Stimulated activated CD4-positive, alpha-beta T cell treated with anti-CD3 and anti-CD28 coated beads, TNF-alpha, amount 100 ng/mL, for 24 hours (primary cell): Measurements from ENCODE around the gene FLVCR2.
A peak's percentile ranks its signal among the peaks of the same experiment; 100 is the strongest.
"Not testable (repeated sequence)": the region's sequence is repeated elsewhere in the genome, so short reads cannot be mapped to it uniquely, and the experiment has no call there.

Experiments used
- DNase-seq, 3 experiments: peaks; one replicate each; pipeline ENCODE4 v3.0.0-alpha.2; 2020; ENCODE audit warnings: low read depth in 3 of 3

FLVCR2 gene

GRCh38 chr14:75662966-75663365 is 84.5 kb downstream of the FLVCR2 start:
- no peak for DNase-seq

- DNase-seq: no peak
Observed at GRCh38 chr14:75667099-75667765, 88.8 kb downstream of the FLVCR2 start.

DNA sequence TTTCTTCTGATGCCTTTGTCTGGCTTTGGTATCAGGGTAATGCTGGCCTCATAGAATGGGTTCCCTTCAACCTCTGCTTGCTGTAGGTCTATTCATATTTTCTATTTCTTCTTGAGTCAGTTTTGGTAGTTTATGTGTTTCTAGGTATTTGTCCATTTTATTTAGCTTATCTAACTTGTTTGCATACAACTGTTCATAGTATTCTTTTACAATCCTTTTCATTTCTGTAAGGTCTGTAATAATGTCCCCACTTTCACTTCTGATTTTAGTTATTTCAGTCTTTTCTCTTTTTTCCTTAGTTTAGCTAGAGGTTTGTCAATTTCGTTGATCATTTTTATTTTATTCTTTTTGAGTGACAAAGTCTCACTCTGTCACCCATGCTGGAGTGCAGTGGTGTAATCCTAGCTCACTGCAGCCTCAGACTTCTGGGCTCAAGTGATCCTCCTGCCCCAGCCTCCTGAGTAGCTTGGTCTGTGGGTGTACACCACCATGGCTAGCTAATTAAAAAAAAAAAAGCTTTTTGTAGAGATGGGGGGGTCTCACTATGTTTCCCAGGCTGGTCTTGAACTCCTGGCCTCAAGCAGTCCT is 94.3 kb downstream of the FLVCR2 start:
- DNase-seq: no peak

DNA sequence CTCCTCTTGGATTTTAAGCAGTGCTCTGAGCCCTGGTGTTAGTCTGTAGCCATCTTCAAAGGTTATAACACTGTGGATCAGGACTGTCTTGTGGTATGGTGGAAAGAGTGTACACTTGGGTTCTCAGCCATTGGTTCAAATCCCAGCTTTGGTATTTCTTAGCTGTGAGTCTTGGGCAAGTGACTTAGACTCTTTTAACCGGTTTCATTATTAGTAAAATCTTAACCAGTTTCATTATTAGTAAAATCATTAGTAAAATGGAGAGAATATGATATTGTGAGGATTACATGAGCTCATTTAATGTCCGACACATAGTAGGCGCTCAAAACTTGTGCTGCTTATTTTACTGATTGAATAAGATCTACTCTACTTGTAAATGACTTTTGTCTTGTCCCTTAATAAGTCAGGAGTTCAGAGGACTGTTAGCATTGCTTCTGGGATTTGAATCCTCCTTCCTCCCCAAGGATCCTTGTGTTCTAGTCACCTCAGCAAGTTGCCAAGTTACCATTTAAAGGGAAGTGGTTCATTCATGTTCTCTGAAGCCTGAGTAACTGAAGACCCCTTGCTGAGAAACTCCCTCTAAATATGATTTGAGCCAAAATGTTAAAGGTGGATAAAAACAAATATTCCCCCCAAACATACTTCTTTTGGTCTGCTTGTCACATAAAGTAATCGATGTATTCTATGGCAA is 95.1 kb downstream of the FLVCR2 start:
- DNase-seq: no peak

GRCh38 chr14:75675265-75675960 is 97.0 kb downstream of the FLVCR2 start:
- no peak for DNase-seq

GRCh38 chr14:75685910-75686309 is 107.5 kb downstream of the FLVCR2 start:
- DNase-seq: no peak

DNA sequence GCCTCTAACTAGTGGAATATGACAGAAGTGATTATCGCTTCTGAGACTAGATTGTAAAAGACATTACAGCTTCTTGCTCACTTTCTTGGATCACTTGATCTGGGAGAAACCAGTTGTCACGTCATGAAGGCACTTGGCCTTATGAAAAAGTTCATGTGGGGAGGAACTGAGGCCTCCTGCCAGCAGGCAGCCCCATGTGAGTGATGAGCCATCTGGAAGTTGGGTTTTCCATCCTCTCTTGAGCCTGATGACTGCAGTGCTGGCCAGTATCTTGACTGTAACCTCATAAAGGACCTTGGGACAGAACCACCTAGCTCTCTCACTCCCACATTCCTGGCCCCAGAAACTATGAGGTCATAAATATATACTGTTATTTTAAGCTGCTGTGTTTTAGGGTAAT is 110.6 kb downstream of the FLVCR2 start:
- no peak for DNase-seq

GRCh38 chr14:75690010-75690409 is 111.6 kb downstream of the FLVCR2 start:
- peak in 1 of 3 experiments; percentile 3 for DNase-seq

- DNase-seq: not testable (repeated sequence)
Observed at GRCh38 chr14:75695025-75695424, 116.6 kb downstream of the FLVCR2 start.

GRCh38 chr14:75697386-75697785 is 119.0 kb downstream of the FLVCR2 start:
- DNase-seq: no peak
